C4-2B (cell line): ENCODE measurements around the gene GPS2.

Experiments
- CTCF ChIP-seq: fragments of 450-650 bp; conservative IDR thresholded peaks from 2 replicates; pipeline ENCODE4 v1.5.1; 2017; ENCODE audit warnings: mild to moderate bottlenecking
- ZFX ChIP-seq: fragments of 450-650 bp; IDR thresholded peaks from 2 replicates; pipeline ENCODE4 v1.6.1; 2017

GRCh38 chr17:7293816-7294613 is 21.1 kb downstream of the GPS2 start:
- TF ChIP-seq CTCF: no peak
- no peak for TF ChIP-seq ZFX
